ENCODE measurements around the gene BOK. TPM values are rescaled to one million over a fixed set of nuclear protein-coding genes. Genes with fewer than 3 reads are reported as not detected.
A peak's percentile ranks its signal among the peaks of the same experiment; 100 is the strongest.

The BOK gene
- total RNA-seq, 1 donor from 2014 or later, result 83.3 TPM

- no peak overlapping the region for H3K4me3 ChIP-seq (ENCODE audit: low read depth, low read length)
- no peak for DNase-seq (ENCODE audit: low read depth)
- TF ChIP-seq CTCF (conservative IDR thresholded peaks at IDR 0.05; ENCODE audit: low read depth, low read length), result peak; percentile 47
Measured at GRCh38 chr2:241595600-241596140, 37.1 kb downstream of the BOK start.

GRCh38 chr2:241597561-241597960 lies 39.0 kb downstream of the BOK start:
- no peak for TF ChIP-seq CTCF (conservative IDR thresholded peaks at IDR 0.05; ENCODE audit: low read depth, low read length)
- no peak overlapping the region for H3K4me3 ChIP-seq (ENCODE audit: low read depth, low read length)
- DNase-seq (ENCODE audit: low read depth), result no peak

GRCh38 chr2:241598061-241598460 lies 39.5 kb downstream of the BOK start:
- no peak overlapping the region for H3K4me3 ChIP-seq (ENCODE audit: low read depth, low read length)
- no peak for DNase-seq (ENCODE audit: low read depth)
- TF ChIP-seq CTCF (conservative IDR thresholded peaks at IDR 0.05; ENCODE audit: low read depth, low read length), result no peak

- no peak for DNase-seq (ENCODE audit: low read depth)
- H3K4me3 ChIP-seq (ENCODE audit: low read depth, low read length), result no peak overlapping the region
- TF ChIP-seq CTCF (conservative IDR thresholded peaks at IDR 0.05; ENCODE audit: low read depth, low read length), result peak; percentile 40
Measured at GRCh38 chr2:241598487-241598886, 39.9 kb downstream of the BOK start.

GRCh38 chr2:241599615-241600014 lies 41.1 kb downstream of the BOK start:
- TF ChIP-seq CTCF (conservative IDR thresholded peaks at IDR 0.05; ENCODE audit: low read depth, low read length), result no peak
- H3K4me3 ChIP-seq (ENCODE audit: low read depth, low read length), result no peak overlapping the region
- DNase-seq (ENCODE audit: low read depth), result no peak

GRCh38 chr2:241601841-241602240 lies 43.3 kb downstream of the BOK start:
- no peak for TF ChIP-seq CTCF (conservative IDR thresholded peaks at IDR 0.05; ENCODE audit: low read depth, low read length)
- H3K4me3 ChIP-seq (ENCODE audit: low read depth, low read length), result no peak overlapping the region
- no peak for DNase-seq (ENCODE audit: low read depth)

GRCh38 chr2:241602720-241603119 lies 44.2 kb downstream of the BOK start:
- no peak for DNase-seq (ENCODE audit: low read depth)
- H3K4me3 ChIP-seq (ENCODE audit: low read depth, low read length), result no peak overlapping the region
- no peak for TF ChIP-seq CTCF (conservative IDR thresholded peaks at IDR 0.05; ENCODE audit: low read depth, low read length)

Measured in epithelial cell of proximal tubule (primary cell).